Activated T-helper 9 cell treated with anti-CD3 and anti-CD28 coated beads, Interleukin-2, amount 50 U/mL, for 16 hours (primary cell): ENCODE results near the gene TMEM60.
"Not testable (repeated sequence)": the region's sequence is repeated elsewhere in the genome, so short reads cannot be mapped to it uniquely, and the experiment has no call there.

ENCODE experiments used
- DNase-seq: peaks from one replicate; pipeline ENCODE4 v3.0.0-alpha.2; 2020; ENCODE audit warnings: low read depth

TMEM60 gene

DNA sequence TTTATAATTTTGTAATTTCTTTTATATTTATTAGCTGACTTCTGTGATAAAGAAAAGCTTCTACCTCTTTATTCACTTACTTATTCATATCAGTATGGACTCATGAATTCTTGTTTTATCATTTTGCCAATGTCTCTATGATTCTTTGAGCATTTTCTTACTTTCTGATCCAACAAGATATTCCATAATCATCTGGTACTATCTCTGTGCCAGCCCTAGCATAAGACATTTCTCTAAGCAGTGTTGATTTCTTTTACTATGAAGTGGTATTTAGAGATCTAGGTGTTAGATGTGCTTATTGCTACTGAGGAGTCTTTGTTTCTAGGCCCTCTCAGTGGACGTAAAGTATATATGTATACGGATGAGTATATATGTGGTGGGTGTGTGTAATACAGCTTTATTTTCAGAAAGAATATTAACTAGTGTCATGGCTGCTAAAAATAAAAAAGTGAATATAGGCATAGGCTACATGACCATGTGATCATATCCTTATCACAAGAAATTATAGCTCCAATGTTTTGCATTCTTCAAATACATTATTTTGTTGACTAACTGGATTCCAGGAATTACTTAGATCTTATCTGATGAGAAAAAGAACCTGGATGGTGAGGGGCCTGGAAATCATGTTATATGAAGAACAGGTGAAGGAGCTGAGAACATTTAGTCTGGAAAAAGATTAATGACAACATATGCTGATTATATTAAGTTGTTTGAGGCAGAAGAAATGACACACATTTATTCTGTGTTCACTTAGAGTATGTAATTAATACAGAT, 13.5 kb upstream of the TMEM60 start:
- DNase-seq = no peak

DNA sequence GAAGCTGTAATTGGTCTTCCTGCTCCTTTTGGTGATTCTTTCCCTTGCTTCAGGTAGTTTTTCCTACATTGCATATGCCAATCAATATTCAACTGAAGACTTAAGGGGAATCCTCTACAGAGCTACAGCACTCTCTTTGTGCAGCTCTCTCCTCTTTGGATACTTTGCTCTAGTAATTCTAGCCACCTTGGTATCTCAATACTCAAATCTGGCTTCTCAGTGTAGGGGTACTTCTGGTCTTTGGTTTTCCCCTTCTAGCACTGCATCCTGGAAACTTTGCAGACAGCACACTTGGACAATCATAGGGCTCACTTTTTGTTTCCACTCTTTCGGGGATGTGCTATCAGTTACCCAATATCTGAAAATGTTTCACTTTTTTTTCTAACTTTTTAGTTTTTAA, 10.3 kb upstream of the TMEM60 start:
- no peak for DNase-seq

DNA sequence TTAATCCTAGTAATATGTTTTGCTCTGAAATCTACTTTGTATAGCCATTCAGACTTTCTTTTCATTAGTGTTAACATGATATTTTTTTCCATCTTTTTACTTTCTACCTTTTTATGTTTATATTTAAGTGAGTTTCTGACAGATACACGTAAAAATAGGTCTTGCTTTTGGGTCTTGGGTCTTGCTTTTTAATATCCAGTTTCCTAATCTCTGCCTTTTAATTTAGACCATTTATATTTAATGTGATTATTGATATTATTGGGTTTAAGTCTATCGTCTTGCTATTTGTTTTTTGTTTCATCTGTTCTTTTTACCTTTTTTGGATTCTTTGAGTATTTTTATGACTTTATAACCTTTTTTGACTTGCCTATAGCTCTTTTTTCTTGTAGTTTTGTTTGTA, 8.2 kb upstream of the TMEM60 start:
- no peak for DNase-seq

DNA sequence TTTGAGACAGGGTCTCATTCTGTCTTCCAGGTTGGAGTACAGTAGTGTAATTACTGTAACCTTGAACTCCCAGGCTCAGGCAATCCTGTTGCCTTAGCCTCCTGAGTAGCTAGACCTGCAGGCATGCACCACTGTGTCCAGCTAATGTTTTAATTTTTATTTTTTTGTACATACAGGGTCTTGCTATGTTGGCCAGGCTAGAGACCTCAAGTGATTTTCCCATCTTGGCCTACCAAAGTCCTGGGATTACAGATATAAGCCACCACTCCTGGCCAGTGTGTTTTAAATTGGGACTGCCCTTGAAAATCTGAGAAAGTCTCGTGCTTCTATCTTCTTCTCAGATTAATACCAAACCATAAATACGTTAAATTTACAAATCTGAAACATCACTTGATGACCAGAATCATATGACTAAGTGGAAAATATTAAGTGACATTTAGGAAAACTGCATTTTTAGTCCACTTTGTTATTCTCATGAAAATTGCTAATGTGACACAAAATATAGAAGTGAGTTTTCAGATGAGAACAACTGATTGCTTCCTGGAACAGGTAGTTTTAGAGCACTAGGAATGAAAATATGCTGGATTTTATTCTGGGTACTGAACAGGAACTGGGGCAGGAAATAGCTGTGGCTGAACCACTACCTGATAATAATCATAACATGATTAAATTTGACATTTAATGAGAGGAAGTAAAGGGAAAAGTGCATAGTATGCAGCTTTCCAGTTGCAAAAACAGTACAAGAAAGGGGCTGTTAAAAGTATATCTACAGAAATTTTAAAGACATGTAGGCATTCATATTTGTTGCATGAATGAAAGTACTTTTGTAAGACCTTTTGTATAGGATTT, 4.5 kb upstream of the TMEM60 start:
- DNase-seq = no peak

DNA sequence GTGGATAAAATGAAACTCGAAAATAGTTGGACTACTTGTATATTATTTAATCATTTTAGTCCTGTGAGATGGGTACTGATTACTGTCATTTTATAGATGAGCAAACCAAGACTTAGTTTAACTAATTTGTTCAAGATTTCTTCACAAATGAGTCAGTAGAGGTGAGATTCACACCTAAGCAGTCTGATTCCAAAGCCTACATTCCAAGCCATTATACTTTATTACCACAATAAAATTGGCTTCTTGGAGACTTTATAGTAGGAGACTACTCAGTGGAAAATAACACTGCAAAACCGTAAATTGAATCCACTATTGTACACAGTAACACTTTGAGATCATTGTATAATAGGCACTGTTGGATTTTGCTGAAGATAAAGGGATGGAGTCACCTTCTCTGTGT, 2.5 kb upstream of the TMEM60 start:
- DNase-seq = no peak

DNA sequence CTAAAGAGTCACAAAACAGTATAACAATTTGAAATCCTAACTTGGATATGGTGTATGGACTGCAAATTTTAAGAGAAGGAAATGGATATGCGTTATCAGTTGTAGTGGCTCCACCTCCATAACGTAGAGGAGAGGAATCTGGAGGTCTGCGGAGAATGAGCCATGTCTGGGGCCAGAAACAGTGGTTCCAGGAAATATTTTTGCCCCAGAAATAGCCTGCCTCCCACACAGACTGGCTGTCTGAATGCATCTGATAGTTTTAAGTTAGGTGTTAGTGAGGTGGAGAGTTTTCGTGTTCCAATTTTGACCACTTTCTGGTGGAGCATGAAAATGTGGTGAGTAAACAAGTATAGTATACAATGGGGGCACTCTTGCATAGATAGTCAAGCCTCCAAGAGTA, 1.9 kb upstream of the TMEM60 start:
- DNase-seq = no peak

DNA sequence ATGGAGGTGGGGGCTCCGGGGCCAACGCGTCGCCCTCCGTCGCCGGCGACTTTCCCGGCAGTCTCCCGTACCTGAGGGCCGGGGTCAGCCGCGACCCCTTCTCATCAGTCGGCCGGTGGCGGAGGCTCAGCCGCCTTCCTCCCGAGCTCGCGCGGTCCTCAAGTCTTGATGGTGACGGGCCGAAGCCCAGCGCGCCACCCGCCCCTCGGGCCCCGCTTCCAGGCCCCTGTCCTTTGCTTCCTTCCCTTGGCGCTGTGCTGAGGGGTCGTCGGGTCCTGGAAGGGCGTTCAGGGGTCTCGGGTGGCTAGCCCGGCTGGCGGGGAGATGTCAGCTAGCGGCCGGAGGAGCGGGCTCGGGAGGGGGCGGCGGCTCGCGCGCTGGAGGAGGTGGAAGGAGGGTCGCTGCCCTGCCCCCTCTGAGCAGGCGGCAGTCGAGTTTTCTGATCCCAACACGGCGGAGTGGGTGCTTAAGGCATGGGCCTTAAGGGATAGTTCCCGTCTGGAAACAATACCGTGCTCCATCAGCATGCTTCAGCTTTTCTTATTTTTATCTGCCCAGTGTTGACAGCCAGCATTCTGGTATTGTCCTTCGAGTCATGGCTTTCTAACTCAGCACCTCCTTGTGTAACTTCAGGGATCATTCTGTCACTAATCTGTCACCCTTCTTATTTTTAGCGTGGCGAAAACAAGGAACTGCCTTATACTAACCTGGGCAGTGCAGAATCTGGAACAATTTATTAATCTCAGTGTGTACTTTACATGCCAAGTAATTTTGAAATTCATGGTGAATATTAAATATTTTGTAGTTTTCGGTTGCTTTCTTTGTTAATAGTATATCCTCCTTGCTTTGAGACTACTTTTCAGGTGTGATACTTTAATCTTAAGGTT, 1.1 kb upstream of the TMEM60 start:
- DNase-seq = peak; percentile 8

DNA sequence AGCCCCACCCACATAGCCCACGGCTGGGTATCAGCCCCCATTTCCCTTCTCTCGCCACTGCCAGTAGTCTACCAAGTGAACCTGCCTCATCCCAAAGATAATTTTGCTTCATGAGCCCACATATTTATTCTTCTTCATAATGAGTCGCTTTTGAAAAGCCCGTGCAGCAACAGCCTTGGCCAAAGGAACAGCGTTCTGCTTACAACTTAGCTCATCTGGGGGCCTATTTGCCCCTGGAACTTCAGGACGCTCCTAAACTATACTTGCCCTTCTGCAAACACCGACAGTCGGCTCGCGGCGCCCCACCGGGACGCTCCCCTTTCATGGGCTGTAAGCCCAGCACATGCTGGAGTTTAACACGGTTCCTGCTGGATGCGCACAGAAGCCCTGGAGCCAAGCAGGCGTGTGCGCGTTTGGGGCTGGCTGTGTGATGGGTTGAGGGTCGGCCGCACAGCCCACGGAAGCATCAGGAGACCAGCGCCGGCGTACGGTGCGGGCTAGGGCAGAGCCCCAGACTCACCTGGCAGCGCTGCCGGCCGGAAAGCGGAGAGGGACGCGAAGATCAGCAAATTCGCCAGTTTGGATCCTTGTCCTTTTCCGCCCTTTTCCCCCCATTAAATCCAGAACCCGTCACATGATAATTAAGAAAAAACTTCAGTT, 370 bp downstream of the TMEM60 start:
- no peak for DNase-seq

DNA sequence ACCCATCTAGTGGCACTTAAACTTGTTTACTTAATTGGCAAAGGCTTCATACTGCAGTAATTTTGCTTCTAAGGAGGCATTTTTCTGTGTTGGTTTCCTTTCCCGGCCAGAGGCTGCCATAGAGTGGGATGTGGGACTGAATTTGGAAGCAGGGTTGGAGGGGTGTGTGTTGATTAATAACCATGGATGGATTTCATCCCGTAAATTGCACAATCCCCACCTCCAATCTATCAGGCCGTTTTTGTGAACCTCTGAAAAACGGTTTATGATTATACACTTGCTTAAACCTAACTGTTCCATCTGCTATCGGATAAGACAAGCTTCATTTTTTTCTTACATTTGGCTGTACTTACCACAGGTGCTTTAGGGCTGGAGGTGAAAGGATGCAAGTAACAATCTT, 1.3 kb downstream of the TMEM60 start:
- DNase-seq = no peak

DNA sequence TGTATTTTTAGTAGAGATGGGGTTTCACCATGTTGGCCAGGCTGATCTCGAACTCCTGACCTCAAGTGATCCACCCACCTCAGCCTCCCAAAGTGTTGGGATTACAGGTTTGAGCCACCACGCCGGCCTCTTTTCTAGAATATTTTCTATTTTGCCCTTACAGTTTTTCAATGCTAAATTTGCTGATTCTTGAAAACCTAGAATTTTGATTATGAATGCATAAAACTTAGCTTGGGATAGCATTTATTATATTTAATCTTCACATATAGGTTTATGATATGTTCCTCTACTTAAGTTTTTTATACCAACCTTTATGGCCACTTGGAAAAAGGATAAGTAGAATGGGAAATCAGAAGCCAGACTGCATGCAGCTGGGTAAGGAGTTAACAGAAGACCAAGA, 2.1 kb downstream of the TMEM60 start:
- DNase-seq = no peak

DNA sequence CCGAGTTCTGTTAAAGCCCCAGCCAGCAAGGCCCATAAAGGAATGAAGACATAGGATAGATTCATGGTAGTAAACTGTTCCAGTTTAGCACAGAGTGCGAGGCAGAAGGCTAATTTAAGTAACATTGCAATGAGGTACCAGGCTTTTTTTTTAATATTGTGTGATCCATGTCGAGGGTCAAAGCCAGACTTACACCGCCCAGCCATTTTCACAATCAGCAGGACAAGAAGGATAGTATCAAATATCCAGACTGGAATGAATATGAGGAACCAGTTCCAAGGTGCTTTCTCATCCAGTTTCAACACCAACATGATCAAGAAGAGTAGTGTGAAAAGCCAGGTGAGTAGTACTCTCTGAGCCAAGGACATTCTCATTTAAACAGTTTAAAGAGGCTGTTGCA, 4.2 kb downstream of the TMEM60 start:
- DNase-seq = no peak

DNA sequence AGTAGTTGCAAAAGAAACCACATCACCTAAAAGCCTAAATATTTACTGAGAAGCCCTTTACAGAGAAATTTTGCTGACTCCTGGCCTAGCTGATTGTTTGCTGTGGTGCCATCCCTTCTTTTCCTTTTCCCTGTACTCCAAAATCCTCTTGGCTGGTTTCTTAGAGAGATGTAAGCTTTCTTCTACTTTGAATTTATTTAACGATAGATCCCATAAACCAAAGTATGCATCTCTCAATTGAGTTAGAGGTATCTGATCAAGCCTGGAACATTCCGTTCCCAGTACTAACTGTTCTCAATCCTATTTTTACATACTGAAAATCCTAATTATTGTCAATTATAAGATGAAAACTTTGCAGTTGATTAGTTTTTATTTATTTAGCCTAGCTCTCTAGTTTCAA, 6.3 kb downstream of the TMEM60 start:
- no peak for DNase-seq

DNA sequence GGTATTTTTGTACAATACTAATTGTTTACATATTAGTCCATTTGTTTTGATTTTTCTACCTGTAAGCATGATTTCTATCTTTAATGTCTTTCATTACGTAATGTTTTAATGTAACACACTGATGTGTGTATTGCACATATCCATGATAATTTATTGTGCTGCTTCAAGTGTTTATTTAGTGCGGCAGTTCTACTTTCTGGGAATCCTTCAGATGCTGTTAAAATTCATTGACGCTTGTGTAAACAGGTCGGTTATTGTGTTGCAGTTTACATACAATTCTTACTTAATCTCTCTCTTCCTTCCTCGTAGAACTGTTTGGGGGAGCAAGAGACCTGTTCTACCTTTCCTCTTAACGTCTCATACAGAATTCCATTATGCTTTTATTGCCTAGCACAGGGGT, 6.9 kb downstream of the TMEM60 start:
- DNase-seq = no peak

DNA sequence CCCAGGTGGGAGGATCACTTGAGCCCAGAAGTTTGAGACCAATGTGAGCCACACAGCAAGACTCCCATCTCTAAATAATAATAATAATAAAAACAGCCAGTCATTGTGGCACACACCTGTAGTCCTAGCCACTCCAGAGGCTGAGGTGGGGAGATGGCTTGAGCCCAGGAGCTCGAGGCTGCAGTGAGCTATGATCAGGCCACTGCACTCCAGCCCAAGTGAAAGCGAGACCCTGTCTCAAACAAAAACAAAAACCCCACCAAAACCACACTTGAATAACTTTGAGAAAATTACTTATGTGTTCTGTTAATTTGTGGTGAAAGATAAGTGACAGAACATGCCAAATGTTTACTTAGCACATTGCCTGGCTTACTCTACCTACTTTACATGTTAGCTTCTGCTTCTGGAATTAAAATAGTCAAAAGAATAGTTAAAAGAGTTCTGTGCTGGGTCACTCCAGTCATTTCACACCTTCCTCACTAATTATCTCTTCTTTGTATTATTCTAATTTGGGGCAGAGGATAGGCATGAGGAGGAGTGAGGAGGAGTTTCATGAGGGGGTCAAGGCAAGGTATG, 9.8 kb downstream of the TMEM60 start:
- DNase-seq = no peak

DNA sequence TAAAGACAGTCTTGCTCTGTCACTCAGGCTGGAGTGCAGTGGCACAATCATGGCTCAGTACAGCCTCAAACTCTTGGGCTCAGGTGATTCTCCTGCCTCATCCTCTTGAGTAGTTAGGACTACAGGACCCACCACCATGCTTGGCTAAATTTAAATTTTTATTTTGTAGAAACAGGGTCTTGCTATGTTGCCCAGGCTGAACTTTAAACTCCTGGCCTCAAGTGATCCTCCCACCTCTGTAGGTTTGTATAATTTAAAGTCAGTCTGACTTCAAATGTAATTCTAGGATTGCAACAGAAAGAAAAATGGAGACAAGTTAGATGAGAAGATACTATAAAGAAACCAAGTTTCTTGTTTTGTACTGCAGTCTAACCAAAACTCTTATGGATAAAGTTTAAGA, 11.5 kb downstream of the TMEM60 start:
- DNase-seq = no peak

DNA sequence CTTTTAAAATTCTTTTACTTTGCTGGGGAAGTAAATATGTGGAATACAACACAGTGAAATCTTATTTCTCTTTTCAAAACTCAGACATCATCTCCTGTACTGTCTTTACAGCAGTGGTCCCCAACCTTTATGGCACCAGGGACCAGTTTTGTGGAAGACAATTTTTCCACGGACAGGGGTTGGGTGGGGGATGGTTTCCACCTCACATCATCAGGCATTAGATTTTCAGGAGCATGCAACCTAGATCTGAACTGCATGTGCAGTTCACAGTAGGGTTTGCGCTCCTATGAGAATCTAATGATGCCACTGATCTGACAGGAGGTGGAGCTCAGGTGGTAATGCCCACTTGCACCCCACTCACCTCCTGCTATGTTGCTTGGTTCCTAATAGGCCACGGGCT, 12.2 kb downstream of the TMEM60 start:
- DNase-seq = no peak

DNA sequence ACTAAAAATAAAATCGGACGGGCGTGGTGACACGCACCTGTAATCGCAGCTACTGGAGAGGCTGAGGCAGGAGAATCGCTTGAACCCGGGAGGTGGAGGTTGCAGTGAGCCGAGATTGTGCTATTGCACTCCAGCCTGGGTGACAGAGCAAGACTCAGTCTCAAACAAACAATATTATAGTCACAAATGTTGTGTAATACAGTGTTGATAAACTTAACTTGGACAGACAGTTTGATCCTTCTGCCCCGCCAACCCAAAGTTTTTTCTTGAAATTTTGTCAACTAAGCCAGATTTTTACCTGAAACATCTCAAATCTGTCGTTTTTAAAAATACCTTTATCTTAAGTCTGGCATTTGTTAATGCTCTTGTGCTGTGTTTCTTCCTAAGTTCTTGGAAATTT, 13.8 kb downstream of the TMEM60 start:
- not testable (repeated sequence) for DNase-seq

DNA sequence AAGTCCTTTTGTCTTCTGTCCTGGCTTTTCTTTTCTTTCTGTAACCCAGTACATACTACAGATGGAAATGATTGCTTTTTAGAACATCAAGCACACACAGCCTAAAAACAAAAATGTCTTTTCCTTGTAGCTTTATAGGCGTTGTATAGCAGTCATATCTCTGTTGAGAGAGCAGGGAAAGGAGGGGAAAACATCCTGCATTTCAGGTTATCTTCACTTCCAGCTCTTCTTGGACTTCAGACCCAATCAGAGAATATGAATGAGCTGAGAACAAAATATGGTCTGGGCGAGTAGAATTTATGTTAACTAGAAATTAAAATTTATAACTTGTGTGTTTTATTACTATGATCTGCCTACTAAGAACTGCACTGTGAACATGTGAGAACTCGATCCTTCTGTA, 14.7 kb downstream of the TMEM60 start:
- DNase-seq = no peak

DNA sequence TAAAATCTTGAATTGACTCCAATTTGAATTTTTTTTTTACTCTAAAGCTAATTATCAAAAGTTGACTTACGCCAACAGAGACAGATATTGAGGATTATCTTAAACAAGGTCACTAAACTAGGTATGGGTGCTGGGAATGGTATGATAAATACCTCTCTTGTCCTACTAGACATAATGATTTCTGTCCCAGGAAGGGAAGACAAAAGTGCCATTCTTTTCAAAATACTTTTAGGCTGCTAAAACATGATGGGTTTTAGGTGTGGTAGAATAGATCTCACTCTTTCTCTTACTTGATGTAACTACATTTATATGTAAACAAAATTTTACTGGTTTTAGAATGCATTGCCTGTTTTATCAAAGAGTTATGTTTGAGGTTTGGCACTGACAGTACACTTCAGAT, 15.1 kb downstream of the TMEM60 start:
- no peak for DNase-seq

DNA sequence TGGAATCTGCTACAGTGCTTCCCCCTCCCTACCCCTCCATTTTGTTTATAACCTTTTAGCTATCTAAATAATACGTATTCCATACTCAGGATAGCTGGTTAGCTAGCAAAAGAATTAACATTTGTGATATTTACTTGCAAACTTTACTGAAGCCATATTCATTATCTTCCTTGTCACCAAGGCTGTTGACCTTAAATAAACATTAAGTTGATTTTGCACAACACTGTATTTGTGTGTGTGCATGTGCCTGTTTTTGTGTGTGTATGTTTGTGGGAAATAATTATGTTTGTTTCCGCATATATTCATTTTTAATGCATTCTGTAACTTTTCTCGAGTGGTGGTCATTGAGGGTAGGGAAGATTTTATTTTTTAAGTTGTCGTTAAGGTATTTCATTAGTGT, 15.9 kb downstream of the TMEM60 start:
- no peak for DNase-seq

DNA sequence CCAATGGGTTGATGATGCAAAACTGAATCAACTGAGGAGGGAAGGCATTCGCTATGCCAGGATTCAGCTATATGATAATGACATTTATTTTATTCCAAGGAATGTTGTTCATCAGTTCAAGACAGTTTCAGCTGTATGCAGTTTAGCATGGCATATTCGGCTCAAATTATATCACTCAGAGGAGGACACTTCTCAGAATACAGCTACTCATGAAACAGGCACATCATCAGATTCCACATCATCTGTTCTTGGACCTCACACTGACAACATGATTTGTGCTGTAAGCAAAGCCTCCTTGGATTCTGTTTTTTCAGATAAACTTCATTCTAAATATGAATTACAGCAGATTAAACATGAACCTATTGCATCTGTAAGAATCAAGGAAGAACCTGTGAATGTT, 19.7 kb downstream of the TMEM60 start:
- DNase-seq = no peak

DNA sequence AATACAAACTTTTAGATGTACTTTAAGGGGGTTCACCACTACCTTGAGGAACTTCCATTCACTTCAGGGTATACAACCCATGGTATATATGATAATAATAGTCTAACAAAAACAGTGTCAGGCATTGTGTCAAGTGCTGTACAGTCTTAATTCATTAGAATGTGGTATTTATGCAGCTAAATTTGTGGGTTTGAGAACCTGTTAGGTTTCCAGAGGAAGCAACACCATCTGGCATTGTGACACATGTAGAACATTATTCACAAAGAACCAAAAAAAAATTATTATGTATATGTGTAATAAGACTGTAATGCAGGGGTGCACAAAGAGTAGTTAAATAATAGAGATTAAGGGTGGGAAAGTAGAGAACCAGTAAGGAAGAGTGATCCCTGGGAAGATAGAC, 26.3 kb downstream of the TMEM60 start:
- DNase-seq = no peak
